ENCODE measurements around the gene ATG3.
"Not testable (repeated sequence)": the region's sequence is repeated elsewhere in the genome, so short reads cannot be mapped to it uniquely, and the experiment has no call there.

The ATG3 gene

DNA sequence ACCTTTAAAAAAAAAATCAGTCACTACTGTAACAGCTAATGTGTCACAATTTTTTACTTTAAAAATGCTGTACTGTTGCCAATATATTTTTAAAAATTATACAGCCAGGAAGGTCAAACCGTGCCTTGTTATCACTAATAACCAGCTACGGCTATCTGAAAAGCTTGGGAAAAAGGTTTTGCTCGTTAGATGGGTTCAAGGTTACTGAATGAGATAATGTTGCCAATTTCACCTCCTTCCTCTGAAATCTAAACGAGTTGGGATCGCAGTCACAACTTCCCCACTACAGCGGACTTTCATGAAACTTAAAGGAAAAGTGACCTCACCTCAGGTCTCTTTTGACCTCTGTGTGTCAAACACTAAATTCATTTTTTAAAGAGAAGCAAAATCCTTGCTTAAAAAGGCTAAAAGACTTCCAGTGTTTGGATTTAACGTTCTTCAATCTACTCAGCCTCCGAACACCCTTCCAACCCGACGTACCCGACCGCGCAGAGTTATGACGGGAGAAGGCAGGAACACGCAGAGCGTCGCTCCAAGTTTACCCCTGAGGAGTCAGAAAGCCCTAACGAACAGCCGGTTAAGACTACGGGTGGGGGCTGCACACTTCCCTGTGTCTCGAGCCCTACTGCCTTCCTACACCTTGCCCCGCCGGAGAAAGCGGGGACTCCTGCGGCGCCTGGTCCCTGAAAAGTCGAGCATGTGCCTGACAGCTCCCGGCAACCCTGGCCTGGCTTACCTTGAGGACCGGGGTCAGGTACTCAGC lies 860 bp downstream of the ATG3 start:
- DNase-seq, result peak; percentile 74

DNA sequence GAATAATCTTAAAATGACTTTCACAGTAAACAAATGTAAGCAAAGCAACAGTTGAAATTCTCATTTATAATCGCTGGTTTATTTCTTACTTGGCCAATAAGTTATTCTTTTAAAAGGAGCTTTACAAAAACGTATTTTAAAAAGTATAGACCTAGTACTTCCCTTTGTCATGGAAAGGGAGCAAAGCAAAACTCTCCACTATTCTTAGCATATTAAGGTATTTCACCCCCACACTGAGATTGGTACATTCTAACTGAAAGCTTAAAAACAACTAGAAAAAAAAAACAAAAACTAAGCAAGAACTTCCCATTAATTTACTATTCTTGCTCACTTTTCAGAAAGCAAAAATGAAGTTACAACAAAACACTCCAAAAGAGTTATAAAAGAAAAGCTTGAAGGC lies 1.5 kb downstream of the ATG3 start:
- no peak for DNase-seq

DNA sequence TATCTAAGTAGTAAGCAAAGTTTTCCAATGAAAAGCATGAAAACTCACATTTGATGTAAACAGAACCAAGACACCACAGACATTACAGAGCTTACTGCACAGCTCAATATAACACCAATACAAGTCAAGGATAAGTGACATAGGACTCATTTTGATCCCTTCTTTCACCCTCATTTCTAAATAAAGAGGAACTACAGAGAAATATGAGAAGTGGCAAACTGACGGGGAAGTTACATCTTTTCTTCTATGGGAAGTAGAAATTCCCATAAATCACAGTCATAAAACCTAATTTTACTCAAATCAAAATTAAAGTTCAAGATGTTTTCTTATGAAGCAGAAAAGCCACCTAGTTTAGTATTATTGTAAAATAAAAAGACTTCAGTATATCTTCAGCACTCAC lies 3.8 kb downstream of the ATG3 start:
- no peak for DNase-seq

GRCh38 chr3:112555535-112556170 lies 6.1 kb downstream of the ATG3 start:
- no peak for DNase-seq

- no peak for DNase-seq
Observed at GRCh38 chr3:112550859-112551258, 10.9 kb downstream of the ATG3 start.

DNA sequence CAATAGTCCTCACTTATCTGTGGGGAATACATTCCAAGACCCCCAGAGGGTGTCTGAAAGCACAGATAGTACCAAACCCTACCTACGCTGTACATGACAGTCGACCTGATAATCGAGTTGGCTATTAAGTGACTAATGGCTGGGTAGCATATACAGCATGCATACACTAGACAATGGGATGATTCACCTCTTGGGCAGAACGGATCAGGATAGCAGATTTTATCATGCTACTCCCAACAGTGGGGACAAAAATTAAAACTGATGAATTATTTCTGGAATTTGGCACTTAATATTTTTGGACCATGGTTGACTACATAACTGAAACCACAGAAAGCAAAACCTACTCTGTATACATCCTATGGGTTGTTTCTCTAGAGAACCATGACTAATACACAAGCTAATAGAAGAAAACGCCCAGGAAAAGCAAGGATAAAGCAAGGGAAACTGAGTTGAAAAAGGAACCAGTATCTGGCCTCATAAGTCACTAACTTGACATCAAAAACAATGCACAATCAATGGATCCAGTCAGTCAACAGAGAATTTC lies 15.5 kb downstream of the ATG3 start:
- no peak for DNase-seq

DNA sequence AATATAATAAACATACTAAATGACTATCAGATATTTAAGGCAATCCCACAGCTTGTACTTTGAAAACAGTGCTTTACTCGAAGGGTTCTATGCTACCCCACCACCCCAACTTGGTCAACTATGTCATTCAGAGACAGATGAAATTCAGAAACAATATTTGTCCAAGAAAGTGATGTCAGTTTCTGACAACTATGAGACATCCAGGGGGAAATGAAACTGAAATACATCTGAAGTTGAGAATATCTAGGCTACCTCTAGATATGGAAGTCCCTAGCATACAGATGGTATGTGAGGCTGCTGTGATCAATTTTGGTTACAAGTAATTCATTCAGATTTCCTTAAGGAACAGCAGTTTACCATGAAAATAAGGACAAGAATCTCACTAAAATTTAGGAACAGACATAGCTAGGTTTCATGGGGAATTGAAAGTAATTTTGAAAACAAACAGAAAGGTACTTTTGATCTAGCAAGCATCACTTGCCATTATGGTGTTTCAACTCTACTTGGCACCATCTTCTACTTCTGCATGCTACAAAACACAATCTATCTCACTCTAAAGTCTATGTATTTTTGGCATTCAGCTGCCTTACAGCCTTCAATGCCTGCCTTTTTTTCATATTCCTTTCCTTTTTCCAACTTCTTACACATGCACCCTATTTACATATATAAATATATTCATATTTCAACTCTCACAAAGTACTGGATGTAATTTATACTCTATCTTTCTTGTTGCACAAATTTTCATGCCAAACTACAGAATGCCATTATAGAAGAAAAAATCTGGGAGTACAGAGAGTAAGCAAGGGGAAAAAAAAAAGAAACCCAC lies 21.7 kb downstream of the ATG3 start:
- DNase-seq, result no peak

DNA sequence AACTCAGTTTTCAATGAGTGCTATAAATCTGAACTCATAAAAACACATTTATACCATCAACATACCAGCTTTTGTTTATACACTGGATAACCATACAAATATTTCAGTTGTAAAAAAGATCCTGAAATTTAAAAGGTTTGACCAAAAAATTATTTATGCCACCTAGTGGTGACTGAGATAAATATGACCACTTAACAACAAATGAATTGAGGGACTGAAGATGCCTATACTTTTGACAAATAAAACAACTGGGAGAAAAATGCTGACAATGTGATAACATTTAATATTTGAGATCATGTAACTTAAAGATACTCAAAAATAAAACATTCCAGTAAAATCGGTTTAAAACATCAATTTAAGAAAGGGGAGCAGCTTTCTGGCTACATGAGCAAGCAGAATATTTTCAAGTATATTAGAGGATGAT lies 30.4 kb downstream of the ATG3 start:
- no peak for DNase-seq

DNA sequence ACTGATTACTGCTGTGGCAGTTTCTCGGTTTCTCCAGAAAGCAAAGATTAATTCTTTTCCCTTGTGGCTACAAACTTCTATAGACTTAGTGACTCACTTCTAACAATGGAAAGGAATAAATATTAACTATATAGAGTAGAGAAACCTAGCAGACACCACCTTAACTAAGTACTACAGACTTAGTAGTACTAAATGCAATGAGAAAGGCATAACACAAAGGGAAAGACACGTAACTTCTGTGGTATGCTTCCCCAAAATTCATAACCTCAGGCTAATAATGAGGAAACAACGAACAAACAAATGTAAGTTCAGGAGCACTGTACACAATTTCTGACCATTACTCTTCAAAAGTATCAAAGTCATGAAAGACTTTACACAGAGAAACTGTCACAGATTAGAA lies 31.2 kb downstream of the ATG3 start:
- DNase-seq, result no peak

- not testable (repeated sequence) for DNase-seq
Observed at GRCh38 chr3:112524127-112524526, 37.6 kb downstream of the ATG3 start.

- peak; percentile 82 for DNase-seq
Observed at GRCh38 chr3:112519424-112520001, 42.2 kb downstream of the ATG3 start.

DNA sequence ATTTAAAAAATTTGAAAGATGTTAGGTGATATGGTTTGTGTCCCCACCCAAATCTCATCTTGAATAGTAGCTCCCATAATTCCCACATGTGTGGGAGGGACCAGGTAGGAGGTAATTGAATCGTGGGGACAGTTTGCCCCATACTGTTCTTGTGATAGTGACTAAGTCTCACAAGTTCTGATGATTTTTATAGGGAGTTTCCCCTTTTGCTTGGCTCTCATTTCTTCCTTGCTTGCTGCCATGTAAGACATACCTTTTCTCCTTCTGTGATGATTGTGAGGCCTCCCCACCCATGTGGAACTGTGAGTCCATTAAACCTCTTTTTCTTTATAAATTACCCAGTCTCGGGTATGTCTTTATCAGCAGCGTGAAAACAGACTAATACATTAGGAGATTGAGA lies 42.8 kb downstream of the ATG3 start:
- not testable (repeated sequence) for DNase-seq

DNA sequence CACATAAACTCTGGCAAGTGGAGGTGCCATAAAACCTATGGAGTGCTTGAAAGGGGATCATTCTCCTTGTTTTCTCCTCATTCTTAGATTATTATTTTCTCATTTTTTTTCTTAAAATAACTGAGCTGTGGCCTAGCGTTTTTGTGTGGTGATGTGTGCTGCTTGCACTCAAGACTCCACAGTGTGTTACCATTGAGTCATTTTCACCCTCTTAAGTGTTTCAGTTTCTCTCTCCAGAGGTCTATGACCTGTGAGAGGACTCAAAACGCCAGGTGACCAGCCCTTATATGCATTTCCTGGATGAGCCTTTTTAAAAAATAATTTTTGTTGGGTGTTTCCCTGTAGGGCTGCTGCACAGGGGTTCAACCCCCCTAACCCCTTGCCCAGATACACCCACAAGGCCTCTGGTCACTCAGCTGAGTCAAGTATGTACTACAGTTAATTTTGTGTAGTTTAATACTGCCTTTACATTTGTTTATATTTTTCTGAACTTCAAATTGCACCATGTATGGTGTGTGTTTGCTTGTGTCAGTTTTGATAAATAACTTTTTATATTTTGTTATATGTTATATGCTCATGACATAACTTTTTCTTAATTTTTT lies 47.1 kb downstream of the ATG3 start:
- DNase-seq, result no peak

DNA sequence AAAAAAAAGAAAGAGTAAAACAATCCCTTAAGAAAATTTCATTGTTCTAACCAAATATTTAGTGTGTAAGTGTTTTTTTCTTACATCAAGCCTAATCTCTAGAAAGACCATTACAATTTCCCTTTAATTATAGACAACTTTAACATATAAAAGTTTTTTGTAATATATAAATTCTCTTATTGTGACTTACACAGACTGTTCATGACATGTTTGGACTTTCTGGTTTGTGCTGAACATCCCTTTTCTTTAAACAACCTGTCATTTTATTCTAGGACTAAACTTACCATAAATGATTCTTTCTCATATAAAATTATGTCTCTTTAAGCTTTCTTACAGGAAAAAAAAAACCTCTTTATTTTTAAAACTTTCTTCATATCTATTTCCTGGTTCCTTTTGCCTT lies 49.4 kb downstream of the ATG3 start:
- no peak for DNase-seq

DNA sequence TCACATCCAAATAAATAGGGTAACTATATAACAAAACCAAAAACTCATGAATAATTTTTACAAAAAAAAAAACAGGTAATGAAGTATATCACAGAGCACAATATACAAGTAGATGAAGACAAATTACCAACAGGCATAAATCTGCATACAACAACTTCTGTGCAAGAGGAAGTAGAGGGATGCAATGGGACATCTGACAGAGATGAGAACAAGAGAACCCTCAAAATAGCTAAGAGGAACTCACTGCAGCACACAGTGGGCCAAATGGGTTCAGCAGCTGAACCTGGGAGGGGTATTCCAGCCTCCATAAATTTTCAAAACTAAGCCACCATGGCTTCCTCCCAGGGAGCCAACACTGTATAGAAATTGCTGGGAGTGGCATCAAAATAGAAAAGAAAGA lies 52.9 kb downstream of the ATG3 start:
- DNase-seq, result no peak

- DNase-seq, result no peak
Observed at GRCh38 chr3:112508261-112508660, 53.5 kb downstream of the ATG3 start.

DNA sequence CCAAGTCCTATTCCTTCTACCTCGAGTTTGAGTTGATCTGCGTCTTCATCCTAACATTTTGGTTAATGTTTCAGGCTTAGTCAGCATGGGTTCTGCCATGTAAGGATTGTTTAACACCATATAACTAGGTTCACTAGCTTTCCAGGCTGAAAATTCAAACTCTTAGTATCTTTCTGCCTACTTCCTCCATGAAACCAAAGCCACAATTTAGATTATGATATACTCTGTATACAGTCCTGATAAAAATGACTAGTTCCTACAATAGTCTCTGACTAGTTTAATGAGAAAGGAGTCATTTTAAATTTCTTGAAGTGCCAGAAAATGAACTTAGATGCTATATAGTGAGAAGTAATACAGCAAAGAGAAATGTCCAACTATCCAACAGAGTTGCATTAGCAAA lies 55.9 kb downstream of the ATG3 start:
- no peak for DNase-seq

GRCh38 chr3:112504123-112504522 lies 57.6 kb downstream of the ATG3 start:
- no peak for DNase-seq

DNA sequence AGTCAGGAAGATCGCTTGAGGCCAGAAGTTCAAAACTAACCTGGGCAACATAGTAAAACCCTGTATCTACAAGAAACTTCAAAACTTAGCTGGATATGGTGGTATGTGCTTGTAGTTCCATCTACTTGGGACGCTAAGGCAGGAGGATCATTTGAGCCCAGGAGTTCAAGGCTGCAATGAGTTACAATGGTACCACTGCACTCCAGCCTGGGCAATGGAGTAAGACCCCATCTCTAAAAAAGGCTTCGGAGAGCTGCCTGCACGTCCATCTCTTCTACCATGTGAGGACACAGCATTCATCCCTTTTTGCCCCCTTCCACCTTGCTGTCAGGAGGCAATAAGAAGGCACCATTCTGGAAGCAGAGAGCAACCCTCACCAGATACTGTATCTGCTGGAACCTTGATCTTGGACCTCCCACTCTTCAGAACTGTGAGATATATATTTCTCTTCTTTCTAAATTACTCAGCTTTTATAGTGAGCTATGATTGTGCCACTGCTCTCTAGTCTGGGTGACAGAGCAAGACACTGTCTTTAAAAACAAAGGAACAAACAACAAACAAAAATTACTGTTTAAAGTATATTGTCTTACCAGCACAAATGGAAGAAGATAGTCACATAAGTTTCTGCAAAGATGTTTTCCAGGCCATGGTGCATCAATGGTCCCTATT lies 58.3 kb downstream of the ATG3 start:
- DNase-seq, result no peak

DNA sequence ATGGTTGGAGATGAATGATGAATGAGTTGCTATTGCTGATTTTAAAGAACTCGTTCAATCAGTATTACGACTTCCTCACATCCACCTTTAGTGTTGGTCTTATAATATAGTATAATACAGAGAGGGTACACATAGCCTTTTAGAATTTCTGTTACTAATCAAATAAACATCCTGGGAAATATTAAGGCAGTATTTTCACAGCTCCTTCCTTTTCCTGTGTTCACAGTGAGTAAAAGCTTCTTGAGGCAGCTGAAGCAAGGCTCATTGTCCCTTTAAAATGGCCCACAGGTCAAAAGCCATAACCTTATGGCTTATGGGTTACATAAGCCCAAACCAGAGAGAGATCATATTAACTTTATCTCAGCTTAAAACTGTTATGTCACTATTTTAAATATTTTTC lies 61.1 kb downstream of the ATG3 start:
- DNase-seq, result no peak

DNA sequence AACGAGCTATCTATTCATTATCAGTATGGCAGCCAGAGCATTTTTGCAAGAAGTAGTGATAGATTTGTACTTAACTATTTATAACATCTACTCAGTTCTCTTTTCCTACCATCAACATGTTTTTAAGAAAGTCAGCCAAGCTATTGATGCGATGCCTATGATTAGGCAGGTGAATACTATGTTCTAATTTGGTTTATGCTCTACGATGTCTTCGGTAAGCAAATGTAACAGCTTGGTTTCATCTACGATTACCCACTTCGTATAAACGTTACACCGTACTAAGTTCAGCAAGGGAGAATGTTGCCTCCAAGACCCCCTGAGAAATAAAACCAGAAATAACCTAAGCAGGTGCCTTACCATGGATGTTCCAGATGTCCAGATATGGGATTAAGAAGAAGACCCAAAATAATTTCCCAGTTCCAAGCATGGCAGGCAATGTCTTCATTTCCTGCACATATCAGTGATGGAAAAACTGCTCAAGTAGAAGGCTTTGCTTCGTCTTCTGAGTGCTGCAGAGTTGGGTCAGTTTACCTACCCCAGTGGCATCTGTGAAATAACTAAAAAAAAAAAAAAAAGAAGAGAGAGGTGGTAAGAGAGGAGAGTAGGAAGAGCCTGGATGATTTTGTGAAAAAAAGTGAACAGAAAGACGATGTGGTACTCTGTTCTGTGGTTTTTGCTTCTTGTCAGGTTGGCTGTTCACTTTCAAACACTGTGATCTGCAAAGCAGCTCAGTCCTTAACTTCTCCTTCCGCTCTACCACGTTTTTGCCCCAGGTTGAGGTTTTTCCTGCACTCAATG lies 62.6 kb downstream of the ATG3 start, which contains the start of gene BTLA:
Gene BTLA, minus strand, starts transcription at position 559 of the 798 bp plus-strand sequence. Its CDS starts 114 bp downstream, at position 445.
- no peak for DNase-seq
